Tibial nerve (tissue), 4 donors: ENCODE data around the gene FLRT2. TPM values are rescaled to one million over a fixed set of nuclear protein-coding genes. Genes with fewer than 3 reads are reported as not detected.

Source experiments
- DNase-seq, 2 donors: peaks; one replicate each; pipeline ENCODE4 v3.0.0-alpha.2; 2019; ENCODE audit warnings: low spot score in 2 of 2
- H3K27ac ChIP-seq, 4 donors: fragments of 200-600 bp; sonication (generic) in 3 of 4; one replicate each; pipeline ENCODE4 v1.5.1; 2017 to 2019; ENCODE audit warnings: mild to moderate bottlenecking in 1 of 4
- H3K27me3 ChIP-seq, 2 donors: fragments of 200-600 bp; sonication (generic) in 1 of 2; one replicate each; pipeline versions ENCODE4 v1.5.1 to v1.6.0; 2017 to 2019
- H3K36me3 ChIP-seq, 3 donors: fragments of 200-600 bp; sonication (generic); one replicate each; pipeline ENCODE4 v1.5.1; 2018 to 2019
- H3K4me1 ChIP-seq, 4 donors: fragments of 200-600 bp; sonication (generic) in 3 of 4; one replicate each; pipeline ENCODE4 v1.5.1; 2017 to 2019
- H3K4me3 ChIP-seq, 4 donors: fragments of 200-600 bp; sonication (generic) in 3 of 4; one replicate each; pipeline ENCODE4 v1.5.1; 2017 to 2019; ENCODE audit warnings: mild to moderate bottlenecking in 1 of 4, moderate library complexity in 1 of 4
- H3K9me3 ChIP-seq, 4 donors: fragments of 200-600 bp; sonication (generic) in 3 of 4; one replicate each; pipeline ENCODE4 v1.5.1; 2017 to 2019
- EP300 ChIP-seq, 2 donors: sonication (generic); formaldehyde crosslinking; IDR thresholded peaks; one replicate each; pipeline ENCODE4 v1.6.1; 2017; ENCODE audit warnings: antibody characterized with exemption in 2 of 2, mild to moderate bottlenecking in 1 of 2
- POLR2A ChIP-seq, 2 donors: fragments of 450-650 bp; IDR thresholded peaks; one replicate each; pipeline ENCODE4 v1.6.1; 2017; ENCODE audit warnings: antibody characterized with exemption in 2 of 2, mild to moderate bottlenecking in 2 of 2, moderate library complexity in 2 of 2
- WGBS, 2 donors: methylation state at CpG; one replicate each; pipeline ENCODE4 v1.1.5; 2018; 5-methylcytosine and 5-hydroxymethylcytosine counted together
- total RNA-seq, 4 donors: library from RNA; depleted of rRNA; stranded (reverse); fragments of >200 nt; gene quantifications; one replicate each; pipeline ENCODE4 v1.1.0, GENCODE V29; 2016
- TF ChIP-seq, protein P1 (sequence below), 5 experiments: fragments of 200-600 bp in 3 of 5; fragments of 450-650 bp in 2 of 5; sonication (generic) in 3 of 5; IDR thresholded peaks; one replicate each; pipeline ENCODE4 v1.5.1; 2016 to 2019; ENCODE audit warnings: antibody characterized with exemption in 5 of 5, mild to moderate bottlenecking in 3 of 5, moderate library complexity in 2 of 5

FLRT2 gene
- total RNA-seq, 4 donors from 2014 or later, result 26.4 to 109 (median 71.6) TPM

DNA sequence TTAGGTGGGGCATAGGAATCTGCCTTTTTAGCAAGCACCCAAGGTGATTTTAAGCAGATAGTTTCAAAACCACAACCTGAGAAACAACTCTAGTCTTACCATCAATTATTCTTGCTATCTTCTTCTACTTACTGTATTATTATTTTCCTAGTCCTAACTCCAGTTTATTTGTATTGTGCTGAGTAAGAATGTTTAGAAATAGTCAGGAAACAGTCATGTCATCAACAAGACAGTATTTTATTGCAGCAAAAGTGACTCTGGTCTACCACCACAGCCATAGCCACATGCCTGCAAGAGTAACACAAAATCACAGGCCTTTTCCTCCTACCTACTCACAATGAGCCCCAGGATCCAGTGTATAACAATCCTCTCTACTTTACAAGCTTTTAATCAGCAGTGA is 46.3 kb upstream of the FLRT2 start:
- H3K4me1 ChIP-seq, result no peaks in the 10 kb centered on the region
- no peaks in the 10 kb centered on the region for H3K9me3 ChIP-seq
- H3K36me3 ChIP-seq, result no peaks in the 10 kb centered on the region
- no peak for DNase-seq
- no peak overlapping the region for H3K4me3 ChIP-seq
- TF ChIP-seq EP300 (IDR thresholded peaks at IDR 0.05) (no peak), POLR2A (IDR thresholded peaks at IDR 0.05) (no peak)
- TF ChIP-seq, protein P1, sequence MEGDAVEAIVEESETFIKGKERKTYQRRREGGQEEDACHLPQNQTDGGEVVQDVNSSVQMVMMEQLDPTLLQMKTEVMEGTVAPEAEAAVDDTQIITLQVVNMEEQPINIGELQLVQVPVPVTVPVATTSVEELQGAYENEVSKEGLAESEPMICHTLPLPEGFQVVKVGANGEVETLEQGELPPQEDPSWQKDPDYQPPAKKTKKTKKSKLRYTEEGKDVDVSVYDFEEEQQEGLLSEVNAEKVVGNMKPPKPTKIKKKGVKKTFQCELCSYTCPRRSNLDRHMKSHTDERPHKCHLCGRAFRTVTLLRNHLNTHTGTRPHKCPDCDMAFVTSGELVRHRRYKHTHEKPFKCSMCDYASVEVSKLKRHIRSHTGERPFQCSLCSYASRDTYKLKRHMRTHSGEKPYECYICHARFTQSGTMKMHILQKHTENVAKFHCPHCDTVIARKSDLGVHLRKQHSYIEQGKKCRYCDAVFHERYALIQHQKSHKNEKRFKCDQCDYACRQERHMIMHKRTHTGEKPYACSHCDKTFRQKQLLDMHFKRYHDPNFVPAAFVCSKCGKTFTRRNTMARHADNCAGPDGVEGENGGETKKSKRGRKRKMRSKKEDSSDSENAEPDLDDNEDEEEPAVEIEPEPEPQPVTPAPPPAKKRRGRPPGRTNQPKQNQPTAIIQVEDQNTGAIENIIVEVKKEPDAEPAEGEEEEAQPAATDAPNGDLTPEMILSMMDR (IDR thresholded peaks at IDR 0.05), result no peak
- H3K27ac ChIP-seq, result no peak overlapping the region
- H3K27me3 ChIP-seq, result no peaks in the 10 kb centered on the region

DNA sequence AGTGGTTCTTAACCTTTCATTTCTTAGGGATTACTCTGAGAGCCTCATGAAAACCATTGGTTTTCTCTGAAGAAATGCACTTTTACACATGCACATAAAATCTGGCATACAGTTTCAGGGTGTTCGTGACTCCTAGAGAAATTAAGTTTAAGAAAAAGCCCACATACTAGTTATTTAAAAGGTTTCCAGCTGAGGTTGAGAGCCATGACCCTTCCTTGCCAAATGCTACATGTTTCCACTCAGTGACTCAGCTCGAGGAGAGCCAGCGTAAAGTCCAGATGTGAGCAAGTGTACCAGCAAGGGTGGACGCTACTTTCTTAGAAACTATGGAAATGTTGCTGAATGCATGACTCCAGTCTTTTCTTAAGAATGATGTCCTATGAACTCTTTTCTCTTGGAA is 42.7 kb upstream of the FLRT2 start:
- H3K9me3 ChIP-seq, result peaks cover 0 to 4% (median 0%) of the 10 kb centered on the region in 4 donors
- no peaks in the 10 kb centered on the region for H3K27me3 ChIP-seq
- no peak overlapping the region for H3K4me3 ChIP-seq
- no peak overlapping the region for H3K27ac ChIP-seq
- no peak for DNase-seq
- H3K4me1 ChIP-seq, result no peaks in the 10 kb centered on the region
- 65 to 77% methylated on average over 4 of the region's 4 CpGs for WGBS, 2 donors
- no peaks in the 10 kb centered on the region for H3K36me3 ChIP-seq
- TF ChIP-seq POLR2A (IDR thresholded peaks at IDR 0.05) (no peak), EP300 (IDR thresholded peaks at IDR 0.05) (no peak)
- TF ChIP-seq, protein P1 (IDR thresholded peaks at IDR 0.05), result no peak

- H3K9me3 ChIP-seq, result no peaks in the 10 kb centered on the region
- H3K4me1 ChIP-seq, result no peaks in the 10 kb centered on the region
- H3K27me3 ChIP-seq, result no peaks in the 10 kb centered on the region
- TF ChIP-seq EP300 (IDR thresholded peaks at IDR 0.05), result no peak
- TF ChIP-seq, protein P1 (IDR thresholded peaks at IDR 0.05), result no peak
- TF ChIP-seq POLR2A (IDR thresholded peaks at IDR 0.05), result no peak
- H3K4me3 ChIP-seq, result no peak overlapping the region
- H3K36me3 ChIP-seq, result no peaks in the 10 kb centered on the region
- no peak overlapping the region for H3K27ac ChIP-seq
- DNase-seq, result no peak
- WGBS, 2 donors, result 77 to 82% methylated on average over 1 of the region's 1 CpG
Observed at GRCh38 chr14:85501751-85502150, 28.2 kb upstream of the FLRT2 start.

DNA sequence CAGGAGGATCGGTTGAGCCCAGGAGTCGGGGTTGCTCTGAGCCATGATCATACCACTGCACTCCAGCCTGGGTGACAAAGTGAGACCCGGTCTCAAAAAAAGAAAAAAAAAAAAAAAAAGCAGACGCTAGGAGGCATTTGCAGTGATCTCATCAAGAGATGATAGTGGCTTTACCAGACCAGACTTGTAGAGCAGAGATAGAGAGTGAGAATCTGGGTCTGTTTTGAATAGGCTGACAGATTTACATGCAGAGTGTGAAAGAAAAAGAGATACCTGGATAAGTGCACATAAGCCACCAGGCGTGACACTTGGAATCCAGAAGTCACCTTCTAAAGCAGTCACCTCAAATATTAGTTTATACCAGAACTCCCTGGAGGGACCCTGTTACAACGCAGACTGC is 21.1 kb upstream of the FLRT2 start:
- no peak overlapping the region for H3K4me3 ChIP-seq
- H3K9me3 ChIP-seq, result no peaks in the 10 kb centered on the region
- H3K4me1 ChIP-seq, result no peaks in the 10 kb centered on the region
- no peaks in the 10 kb centered on the region for H3K36me3 ChIP-seq
- no peak for DNase-seq
- 88 to 89% methylated on average over 6 of the region's 6 CpGs for WGBS, 2 donors
- TF ChIP-seq, protein P1 (IDR thresholded peaks at IDR 0.05), result no peak
- TF ChIP-seq POLR2A (IDR thresholded peaks at IDR 0.05), result no peak
- no peak for TF ChIP-seq EP300 (IDR thresholded peaks at IDR 0.05)
- H3K27me3 ChIP-seq, result no peaks in the 10 kb centered on the region
- H3K27ac ChIP-seq, result no peak overlapping the region

DNA sequence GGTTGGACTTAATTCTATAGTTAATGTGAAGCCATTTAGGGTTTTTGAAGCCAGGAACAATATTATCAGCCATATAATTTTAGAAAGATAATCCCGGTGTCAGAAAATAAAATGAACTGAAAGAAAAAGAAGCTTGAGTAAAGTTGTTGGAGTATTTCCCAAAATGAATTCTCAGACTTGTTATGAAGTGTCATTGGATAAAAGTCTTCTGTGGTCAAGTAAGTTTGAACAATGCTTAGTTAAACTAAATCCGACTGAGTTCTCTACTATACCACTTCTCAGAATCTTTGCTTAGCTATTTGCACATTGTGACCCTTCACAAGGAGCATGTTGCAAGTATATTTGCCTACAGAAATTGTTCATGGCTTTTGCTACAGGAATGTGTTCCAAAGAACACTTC is 17.5 kb upstream of the FLRT2 start:
- 82 to 85% methylated on average over 2 of the region's 2 CpGs for WGBS, 2 donors
- Histone ChIP-seq H3K4me1 (no peaks in the 10 kb centered on the region), H3K9me3 (no peaks in the 10 kb centered on the region), H3K27me3 (no peaks in the 10 kb centered on the region), H3K4me3 (no peak overlapping the region), H3K36me3 (no peaks in the 10 kb centered on the region), H3K27ac (no peak overlapping the region)
- no peak for DNase-seq
- no peak for TF ChIP-seq POLR2A (IDR thresholded peaks at IDR 0.05)

- Histone ChIP-seq H3K4me1 (no peaks in the 10 kb centered on the region), H3K4me3 (no peak overlapping the region), H3K27me3 (no peaks in the 10 kb centered on the region), H3K9me3 (no peaks in the 10 kb centered on the region), H3K36me3 (no peaks in the 10 kb centered on the region), H3K27ac (no peak overlapping the region)
- DNase-seq, result no peak
- TF ChIP-seq, protein P1 (IDR thresholded peaks at IDR 0.05), result no peak
- TF ChIP-seq EP300 (IDR thresholded peaks at IDR 0.05), result no peak
- no peak for TF ChIP-seq POLR2A (IDR thresholded peaks at IDR 0.05)
- WGBS, 2 donors, result 93 to 94% methylated on average over 2 of the region's 2 CpGs
Observed at GRCh38 chr14:85514487-85514886, 15.5 kb upstream of the FLRT2 start.
